GM23338 (cell line): Measurements from ENCODE around the gene EGR1. TPM values are rescaled to one million over a fixed set of nuclear protein-coding genes. Genes with fewer than 3 reads are reported as not detected.
A peak's percentile ranks its signal among the peaks of the same experiment; 100 is the strongest.

Source experiments
- ATAC-seq: fragments of 200-7000 bp; cut with Tn5 transposase; 3 replicates; pipeline ENCODE4 v1.9.1; 2020
- DNase-seq: peaks from one replicate; pipeline ENCODE4 v3.0.0-alpha.2; 2015; ENCODE audit warnings: low spot score
- H2AFZ ChIP-seq: fragments of 200-600 bp; sonication (generic); 2 replicates; pipeline ENCODE4 v1.8.0; 2016; ENCODE audit warnings: antibody characterized with exemption, mild to moderate bottlenecking, moderate library complexity
- H3F3A ChIP-seq: fragments of 200-600 bp; sonication (generic); replicated peaks from 2 replicates; pipeline ENCODE4 v1.8.0; 2017; ENCODE audit warnings: antibody characterized with exemption, mixed run types, low read depth
- H3K27ac ChIP-seq: fragments of 200-600 bp; sonication (generic); 2 replicates; pipeline ENCODE4 v1.6.1; 2016; ENCODE audit warnings: low read depth
- H3K27me3 ChIP-seq: fragments of 200-600 bp; sonication (generic); 2 replicates; pipeline ENCODE4 v1.8.0; 2016; ENCODE audit warnings: mild to moderate bottlenecking, mixed run types, moderate library complexity; ENCODE audit not compliant: insufficient read depth
- H3K36me3 ChIP-seq: fragments of 200-600 bp; sonication (generic); 2 replicates; pipeline ENCODE4 v1.8.0; 2016; ENCODE audit warnings: mild to moderate bottlenecking; ENCODE audit not compliant: insufficient read depth
- H3K4me1 ChIP-seq: fragments of 200-600 bp; sonication (generic); 2 replicates; pipeline ENCODE4 v1.8.0; 2016; ENCODE audit warnings: mild to moderate bottlenecking, moderate library complexity; ENCODE audit not compliant: insufficient read depth
- H3K4me2 ChIP-seq: fragments of 200-600 bp; sonication (generic); 2 replicates; pipeline ENCODE4 v1.7.1; 2017; ENCODE audit warnings: mixed run types
- H3K4me3 ChIP-seq: fragments of 200-600 bp; sonication (generic); 2 replicates; pipeline ENCODE4 v1.6.1; 2016; ENCODE audit warnings: mixed run types
- H3K79me2 ChIP-seq: fragments of 200-600 bp; sonication (generic); replicated peaks from 2 replicates; pipeline ENCODE4 v1.8.0; 2017; ENCODE audit warnings: mild to moderate bottlenecking; ENCODE audit not compliant: insufficient read depth
- H3K9me2 ChIP-seq: fragments of 200-600 bp; sonication (generic); 2 replicates; pipeline ENCODE4 v1.8.0; 2017; ENCODE audit not compliant: insufficient read depth
- H4K20me1 ChIP-seq: fragments of 200-600 bp; sonication (generic); replicated peaks from 2 replicates; pipeline ENCODE4 v1.8.0; 2017; ENCODE audit warnings: mild to moderate bottlenecking; ENCODE audit not compliant: insufficient read depth
- H3K27ac Mint-ChIP-seq: 2 replicates; pipeline ENCODE4 v1.8.0; 2020; ENCODE audit warnings: inconsistent platforms, mild to moderate bottlenecking, moderate library complexity, mixed read lengths
- H3K27me3 Mint-ChIP-seq: 3 replicates; pipeline ENCODE4 v1.8.0; 2022; ENCODE audit warnings: low read depth, mild to moderate bottlenecking, moderate library complexity, mixed read lengths, inconsistent platforms; ENCODE audit not compliant: insufficient read depth, poor library complexity
- H3K36me3 Mint-ChIP-seq: 3 replicates; pipeline ENCODE4 v1.8.0; 2021; ENCODE audit warnings: low read depth, mild to moderate bottlenecking, inconsistent platforms, moderate library complexity, mixed read lengths
- H3K4me1 Mint-ChIP-seq: 3 replicates; pipeline ENCODE4 v1.8.0; 2020; ENCODE audit warnings: mild to moderate bottlenecking, inconsistent platforms, mixed read lengths
- H3K4me3 Mint-ChIP-seq: 3 replicates; pipeline ENCODE4 v1.8.0; 2021; ENCODE audit warnings: moderate library complexity, mild to moderate bottlenecking, inconsistent platforms, mixed read lengths
- H3K9me3 Mint-ChIP-seq: 3 replicates; pipeline ENCODE4 v1.8.0; 2020; ENCODE audit warnings: moderate library complexity, mild to moderate bottlenecking, inconsistent platforms, mixed read lengths
- CREB1 ChIP-seq: fragments of 250-450 bp; sonication (Bioruptor Pico); IDR thresholded peaks from 2 replicates; pipeline ENCODE4 v1.5.0; 2020; ENCODE audit warnings: low read depth, mild to moderate bottlenecking, moderate library complexity
- CTCF ChIP-seq, 2 experiments: fragments of 200-600 bp in 1 of 2; sonication (generic) in 1 of 2; conservative IDR thresholded peaks; 2 replicates each; pipeline versions ENCODE4 v1.5.1 to v1.6.1; 2016 to 2017; ENCODE audit warnings: antibody characterized with exemption in 2 of 2, low read depth in 2 of 2, mild to moderate bottlenecking in 2 of 2, moderate library complexity in 1 of 2
- JUNB ChIP-seq: IDR thresholded peaks from one replicate; pipeline ENCODE4 v1.6.1; 2016; ENCODE audit warnings: antibody characterized with exemption; ENCODE audit not compliant: unreplicated experiment
- NANOG ChIP-seq: IDR thresholded peaks from 2 replicates; pipeline ENCODE4 v1.6.1; 2016; ENCODE audit warnings: antibody characterized with exemption, borderline replicate concordance
- REST ChIP-seq: IDR thresholded peaks from one replicate; pipeline ENCODE4 v1.6.1; 2018; ENCODE audit warnings: antibody characterized with exemption; ENCODE audit not compliant: unreplicated experiment
- STAT1 ChIP-seq: IDR thresholded peaks from one replicate; pipeline ENCODE4 v1.6.1; 2016; ENCODE audit warnings: antibody characterized with exemption; ENCODE audit not compliant: unreplicated experiment
- polyA plus RNA-seq: library from polyadenylated mRNA; unstranded; fragments of >200 nt; fragmentation: Nextera tagmentation; extraction: Ambion mirVana; gene quantifications from 2 replicates; pipeline ENCODE4 v1.2.1, GENCODE V29; 2016
- total RNA-seq: library from RNA; depleted of rRNA; stranded (reverse); fragments of >200 nt; shearing (Covaris generic); gene quantifications from 2 replicates; pipeline ENCODE4 v1.2.3, GENCODE V29; 2014

EGR1 gene
- total and polyA plus RNA-seq, 2 experiments from 2014 or later, result 13.5 to 60.3 TPM

- no peak for TF ChIP-seq REST
- no peak for TF ChIP-seq NANOG
- TF ChIP-seq JUNB, result no peak
Measured at GRCh38 chr5:138454121-138454520, 11.2 kb upstream of the EGR1 start (continued).

- no peaks in the 10 kb centered on the region for H3K36me3 Mint-ChIP-seq
- Histone ChIP-seq H3F3A (no peaks in the 10 kb centered on the region), H3K27me3 (no peaks in the 10 kb centered on the region), H3K4me2 (peak overlapping the region; percentile 36), H3K36me3 (no peaks in the 10 kb centered on the region), H3K27ac (no peak overlapping the region; the same call in 1 of the 2 replicates), H4K20me1 (no peaks in the 10 kb centered on the region), H3K4me1 (peaks cover 5% of the 10 kb centered on the region; the same call in 1 of the 2 replicates), H2AFZ (peak overlapping the region; percentile 90), H3K79me2 (no peaks in the 10 kb centered on the region), H3K4me3 (no peak overlapping the region), H3K9me2 (no peaks in the 10 kb centered on the region)
- peak; percentile 18 for ATAC-seq
- DNase-seq, result no peak
- TF ChIP-seq NANOG (no peak), CREB1 (CRISPR knock-in tag) (no peak)
- H3K4me3 Mint-ChIP-seq, result peak overlapping the region; percentile 29; the same call in 1 of the 3 replicates
- H3K4me1 Mint-ChIP-seq, result peaks cover 25% of the 10 kb centered on the region
- peaks cover 11% of the 10 kb centered on the region for H3K27me3 Mint-ChIP-seq
- no peaks in the 10 kb centered on the region for H3K9me3 Mint-ChIP-seq
- H3K27ac Mint-ChIP-seq, result 0 out of 2 replicates have a peak overlapping the region, but pooled peaks have one; percentile 39
Measured at GRCh38 chr5:138455232-138455930, 9.9 kb upstream of the EGR1 start.

- Histone ChIP-seq H3F3A (no peaks in the 10 kb centered on the region), H3K79me2 (no peaks in the 10 kb centered on the region), H2AFZ (no peak overlapping the region; the same call in 1 of the 2 replicates), H4K20me1 (no peaks in the 10 kb centered on the region), H3K27ac (no peak overlapping the region), H3K27me3 (no peaks in the 10 kb centered on the region), H3K4me2 (no peak overlapping the region), H3K4me1 (peaks cover 5% of the 10 kb centered on the region; the same call in 1 of the 2 replicates), H3K9me2 (no peaks in the 10 kb centered on the region), H3K4me3 (no peak overlapping the region), H3K36me3 (no peaks in the 10 kb centered on the region)
- Mint-ChIP-seq H3K36me3 (no peaks in the 10 kb centered on the region), H3K27me3 (peaks cover 9% of the 10 kb centered on the region), H3K4me3 (no peak overlapping the region), H3K27ac (peak overlapping the region; percentile 64; the same call in 1 of the 2 replicates), H3K4me1 (peaks cover 37% of the 10 kb centered on the region), H3K9me3 (no peaks in the 10 kb centered on the region; the same call in 2 of the 3 replicates)
- TF ChIP-seq CTCF (conservative IDR thresholded peaks at IDR 0.05; ENCODE audit: low read depth in 2 of 2) (0 out of 4 replicates have a peak, but pooled peaks of 1 of the 2 experiments have one; percentile 7), STAT1 (no peak)
- DNase-seq (no peak), ATAC-seq (peak; percentile 4; the same call in 1 of the 3 replicates)
Measured at GRCh38 chr5:138457531-138458275, 7.6 kb upstream of the EGR1 start.
